ENCODE data around the gene USP37. TPM values are rescaled to one million over a fixed set of nuclear protein-coding genes. Genes with fewer than 3 reads are reported as not detected.

USP37 gene
- total RNA-seq, 1 experiment from 2014 or later = 11.5 TPM

- in situ Hi-C loops (cut with HindIII; ENCODE audit: low pct_unique_long_range_greater_than_20kb, low sequenced_read_pairs) = no loop called here
- DNase-seq (ENCODE audit: low read depth) = no peak
These were observed 66.5 kb downstream of the USP37 start for GRCh38 chr2:218501665-218502064.

- in situ Hi-C loops (cut with HindIII; ENCODE audit: low pct_unique_long_range_greater_than_20kb, low sequenced_read_pairs) = no loop called here
- DNase-seq (ENCODE audit: low read depth) = no peak
These were observed 67.6 kb downstream of the USP37 start for GRCh38 chr2:218500501-218501060.

GRCh38 chr2:218485986-218486667, 82.0 kb downstream of the USP37 start:
- in situ Hi-C loops (cut with HindIII; ENCODE audit: low pct_unique_long_range_greater_than_20kb, low sequenced_read_pairs) = no loop called here
- no peak for DNase-seq (ENCODE audit: low read depth)

- no peak for DNase-seq (ENCODE audit: low read depth)
- in situ Hi-C loops (cut with HindIII; ENCODE audit: low pct_unique_long_range_greater_than_20kb, low sequenced_read_pairs) = no loop called here
These were observed 85.5 kb downstream of the USP37 start for GRCh38 chr2:218482651-218483050.

- in situ Hi-C loops (cut with HindIII; ENCODE audit: low pct_unique_long_range_greater_than_20kb, low sequenced_read_pairs) = no loop called here
- no peak for DNase-seq (ENCODE audit: low read depth)
These were observed 88.6 kb downstream of the USP37 start for GRCh38 chr2:218479595-218479994.

GRCh38 chr2:218478544-218478943, 89.6 kb downstream of the USP37 start:
- DNase-seq (ENCODE audit: low read depth) = no peak
- in situ Hi-C loops (cut with HindIII; ENCODE audit: low pct_unique_long_range_greater_than_20kb, low sequenced_read_pairs) = no loop called here

- in situ Hi-C loops (cut with HindIII; ENCODE audit: low pct_unique_long_range_greater_than_20kb, low sequenced_read_pairs) = no loop called here
- no peak for DNase-seq (ENCODE audit: low read depth)
These were observed 90.9 kb downstream of the USP37 start for GRCh38 chr2:218477247-218477646.

GRCh38 chr2:218476676-218477075, 91.5 kb downstream of the USP37 start:
- DNase-seq (ENCODE audit: low read depth) = no peak
- in situ Hi-C loops (cut with HindIII; ENCODE audit: low pct_unique_long_range_greater_than_20kb, low sequenced_read_pairs) = no loop called here

GRCh38 chr2:218474527-218474926, 93.6 kb downstream of the USP37 start:
- in situ Hi-C loops (cut with HindIII; ENCODE audit: low pct_unique_long_range_greater_than_20kb, low sequenced_read_pairs) = no loop called here
- no peak for DNase-seq (ENCODE audit: low read depth)

- in situ Hi-C loops (cut with HindIII; ENCODE audit: low pct_unique_long_range_greater_than_20kb, low sequenced_read_pairs) = no loop called here
These were observed 95.2 kb downstream of the USP37 start for GRCh38 chr2:218472988-218473387.

GRCh38 chr2:218471982-218472381, 96.2 kb downstream of the USP37 start:
- in situ Hi-C loops (cut with HindIII; ENCODE audit: low pct_unique_long_range_greater_than_20kb, low sequenced_read_pairs) = no loop called here
- no peak for DNase-seq (ENCODE audit: low read depth)

More at GRCh38 chr2:218472988-218473387, 95.2 kb downstream of the USP37 start:
- DNase-seq (ENCODE audit: low read depth) = no peak

- DNase-seq (ENCODE audit: low read depth) = no peak
- in situ Hi-C loops (cut with HindIII; ENCODE audit: low pct_unique_long_range_greater_than_20kb, low sequenced_read_pairs) = no loop called here
These were observed 97.1 kb downstream of the USP37 start for GRCh38 chr2:218471036-218471435.

GRCh38 chr2:218470448-218470847, 97.7 kb downstream of the USP37 start:
- no peak for DNase-seq (ENCODE audit: low read depth)
- in situ Hi-C loops (cut with HindIII; ENCODE audit: low pct_unique_long_range_greater_than_20kb, low sequenced_read_pairs) = no loop called here

- DNase-seq (ENCODE audit: low read depth) = peak; percentile 16
- in situ Hi-C loops (cut with HindIII; ENCODE audit: low pct_unique_long_range_greater_than_20kb, low sequenced_read_pairs) = no loop called here
These were observed 102.0 kb downstream of the USP37 start for GRCh38 chr2:218465987-218466633.

- DNase-seq (ENCODE audit: low read depth) = no peak
- in situ Hi-C loops (cut with HindIII; ENCODE audit: low pct_unique_long_range_greater_than_20kb, low sequenced_read_pairs) = no loop called here
These were observed 109.6 kb downstream of the USP37 start for GRCh38 chr2:218458598-218458997.

GRCh38 chr2:218456849-218457248, 111.3 kb downstream of the USP37 start:
- in situ Hi-C loops (cut with HindIII; ENCODE audit: low pct_unique_long_range_greater_than_20kb, low sequenced_read_pairs) = no loop called here
- no peak for DNase-seq (ENCODE audit: low read depth)

GRCh38 chr2:218452079-218452478, 116.1 kb downstream of the USP37 start:
- in situ Hi-C loops (cut with HindIII; ENCODE audit: low pct_unique_long_range_greater_than_20kb, low sequenced_read_pairs) = no loop called here
- no peak for DNase-seq (ENCODE audit: low read depth)

- in situ Hi-C loops (cut with HindIII; ENCODE audit: low pct_unique_long_range_greater_than_20kb, low sequenced_read_pairs) = no loop called here
- peak; percentile 41 for DNase-seq (ENCODE audit: low read depth)
These were observed 119.2 kb downstream of the USP37 start for GRCh38 chr2:218448934-218449333.

- no peak for DNase-seq (ENCODE audit: low read depth)
- in situ Hi-C loops (cut with HindIII; ENCODE audit: low pct_unique_long_range_greater_than_20kb, low sequenced_read_pairs) = no loop called here
These were observed 121.1 kb downstream of the USP37 start for GRCh38 chr2:218447072-218447471.

- in situ Hi-C loops (cut with HindIII; ENCODE audit: low pct_unique_long_range_greater_than_20kb, low sequenced_read_pairs) = no loop called here
- DNase-seq (ENCODE audit: low read depth) = no peak
These were observed 121.6 kb downstream of the USP37 start for GRCh38 chr2:218446547-218446946.
